HEK293 (cell line): Measurements from ENCODE around the gene CDCP1.

Experiments
- CTCF ChIA-PET: fragments of 350-600 bp; formaldehyde crosslinking; extraction: SDS; loops from one replicate; lab custom pipeline; 2021; ENCODE audit warnings: antibody characterized with exemption; lab: Yijun Ruan, JAX
- POLR2A ChIA-PET: fragments of 300-600 bp; formaldehyde crosslinking; extraction: SDS; loops from one replicate; lab custom pipeline; 2020; ENCODE audit warnings: antibody characterized with exemption, inconsistent platforms; lab: Yijun Ruan, JAX
- H3K27ac ChIP-seq: fragments of 200-500 bp; sonication (Bioruptor generic); 2 replicates; pipeline ENCODE4 v1.5.1; 2014; ENCODE audit warnings: low read depth, low read length, control low read depth, inconsistent platforms; ENCODE audit errors: extremely low read depth
- H3K36me3 ChIP-seq, 2 experiments: fragments of 200-500 bp in 1 of 2; sonication (Bioruptor generic) in 1 of 2; 1 replicate in 1 of 2; 2 replicates in 1 of 2; pipeline ENCODE4 v1.5.1; 2014 to 2017; ENCODE audit warnings: inconsistent platforms in 2 of 2, low read length in 2 of 2; ENCODE audit not compliant: control insufficient read depth in 2 of 2, insufficient read depth in 1 of 2
- H3K4me1 ChIP-seq: fragments of 200-500 bp; sonication (Bioruptor generic); 2 replicates; pipeline ENCODE4 v1.5.1; 2014; ENCODE audit warnings: mild to moderate bottlenecking, low read length, inconsistent platforms; ENCODE audit not compliant: control insufficient read depth, insufficient read depth
- H3K4me3 ChIP-seq: 2 replicates; pipeline ENCODE4 v1.5.1; 2011; ENCODE audit warnings: low read depth, mild to moderate bottlenecking, control low read depth, low read length, moderate library complexity
- H3K9me3 ChIP-seq: fragments of 200-500 bp; sonication (Bioruptor generic); 2 replicates; pipeline ENCODE4 v1.5.1; 2014; ENCODE audit warnings: low read depth, low read length, inconsistent platforms; ENCODE audit not compliant: control insufficient read depth, insufficient read depth
- MZF1 ChIP-seq: fragments of 450-650 bp; formaldehyde crosslinking; IDR thresholded peaks from 2 replicates; pipeline ENCODE4 v1.5.1; 2017; ENCODE audit warnings: missing biosample characterization, missing genetic modification characterization, borderline replicate concordance
- PRDM1 ChIP-seq: fragments of 450-650 bp; formaldehyde crosslinking; IDR thresholded peaks from 2 replicates; pipeline ENCODE4; 2016; ENCODE audit warnings: missing biosample characterization, missing genetic modification characterization
- YY2 ChIP-seq: fragments of 450-650 bp; formaldehyde crosslinking; IDR thresholded peaks from 2 replicates; pipeline ENCODE4 v1.5.1; 2016; ENCODE audit warnings: missing biosample characterization, missing genetic modification characterization
- ZFP69B ChIP-seq: fragments of 450-650 bp; formaldehyde crosslinking; IDR thresholded peaks from 2 replicates; pipeline ENCODE4 v1.5.1; 2016; ENCODE audit warnings: missing biosample characterization, missing genetic modification characterization
- ZNF140 ChIP-seq: fragments of 450-650 bp; formaldehyde crosslinking; IDR thresholded peaks from 2 replicates; pipeline ENCODE4 v1.5.1; 2016; ENCODE audit warnings: missing biosample characterization, missing genetic modification characterization
- ZNF24 ChIP-seq: fragments of 450-650 bp; formaldehyde crosslinking; IDR thresholded peaks from 2 replicates; pipeline ENCODE4 v1.5.1; 2016; ENCODE audit warnings: missing biosample characterization, missing genetic modification characterization
- ZNF274 ChIP-seq, 2 experiments: fragments of 200-500 bp in 1 of 2; fragments of 450-650 bp in 1 of 2; sonication (Bioruptor generic) in 1 of 2; formaldehyde crosslinking in 1 of 2; IDR thresholded peaks; 2 replicates each; pipeline versions ENCODE4 v1.5.1 to v1.6.1; 2014 to 2016; ENCODE audit warnings: borderline replicate concordance in 1 of 2, inconsistent platforms in 1 of 2, low read length in 1 of 2, missing biosample characterization in 1 of 2, missing genetic modification characterization in 1 of 2
- ZNF416 ChIP-seq: fragments of 450-650 bp; formaldehyde crosslinking; IDR thresholded peaks from 2 replicates; pipeline ENCODE4 v1.5.1; 2016; ENCODE audit warnings: missing biosample characterization, missing genetic modification characterization
- ZNF600 ChIP-seq: fragments of 450-650 bp; formaldehyde crosslinking; IDR thresholded peaks from 2 replicates; pipeline ENCODE4 v1.5.1; 2016; ENCODE audit warnings: missing biosample characterization, missing genetic modification characterization
- TF ChIP-seq, protein P1 (sequence below): fragments of 450-650 bp; formaldehyde crosslinking; IDR thresholded peaks from 2 replicates; pipeline ENCODE4 v1.5.1; 2016; ENCODE audit warnings: missing biosample characterization, missing genetic modification characterization
- TF ChIP-seq, protein P2 (sequence below): fragments of 450-650 bp; formaldehyde crosslinking; IDR thresholded peaks from 2 replicates; pipeline ENCODE4 v1.5.1; 2017; ENCODE audit warnings: missing biosample characterization, missing genetic modification characterization
- TF ChIP-seq, protein P3 (sequence below): fragments of 450-650 bp; formaldehyde crosslinking; IDR thresholded peaks from 2 replicates; pipeline ENCODE4 v1.5.1; 2016; ENCODE audit warnings: missing biosample characterization, missing genetic modification characterization
- TF ChIP-seq, protein P4 (sequence below): fragments of 450-650 bp; formaldehyde crosslinking; IDR thresholded peaks from 2 replicates; pipeline ENCODE4 v1.5.1; 2017; ENCODE audit warnings: missing biosample characterization, missing genetic modification characterization
- TF ChIP-seq, protein P5 (sequence below): fragments of 450-650 bp; formaldehyde crosslinking; IDR thresholded peaks from 2 replicates; pipeline ENCODE4 v1.5.1; 2016; ENCODE audit warnings: missing biosample characterization, missing genetic modification characterization
- TF ChIP-seq, protein P6 (sequence below): fragments of 450-650 bp; formaldehyde crosslinking; IDR thresholded peaks from 2 replicates; pipeline ENCODE4 v1.5.1; 2016; ENCODE audit warnings: missing biosample characterization, missing genetic modification characterization, low read depth

Gene CDCP1

DNA sequence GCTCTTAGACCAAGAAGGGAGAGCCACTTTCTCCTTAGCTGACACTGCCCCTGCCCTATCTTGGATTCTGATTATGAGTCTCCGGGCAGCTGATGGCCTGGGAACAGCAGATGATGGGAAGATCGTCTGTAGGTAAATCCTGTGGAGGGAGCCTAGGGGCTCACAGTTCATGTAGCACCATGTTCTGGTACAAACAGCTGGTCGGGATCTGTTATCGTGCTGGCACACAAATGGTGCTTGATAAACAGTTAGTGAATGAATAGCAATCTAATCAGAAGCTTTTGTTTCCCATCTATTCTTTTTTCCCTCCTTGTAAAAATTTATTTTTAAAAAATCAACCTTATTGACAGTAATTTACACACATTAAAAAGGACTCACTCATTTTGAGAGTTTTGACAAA is 26.8 kb downstream of the CDCP1 start (continued):
- no peak for TF ChIP-seq ZNF274 (IDR thresholded peaks at IDR 0.05; ENCODE audit: low read length)
- TF ChIP-seq ZNF274 (tag by site-specific recombination; IDR thresholded peaks at IDR 0.05; ENCODE audit: borderline replicate concordance), result no peak
- TF ChIP-seq, protein P1, sequence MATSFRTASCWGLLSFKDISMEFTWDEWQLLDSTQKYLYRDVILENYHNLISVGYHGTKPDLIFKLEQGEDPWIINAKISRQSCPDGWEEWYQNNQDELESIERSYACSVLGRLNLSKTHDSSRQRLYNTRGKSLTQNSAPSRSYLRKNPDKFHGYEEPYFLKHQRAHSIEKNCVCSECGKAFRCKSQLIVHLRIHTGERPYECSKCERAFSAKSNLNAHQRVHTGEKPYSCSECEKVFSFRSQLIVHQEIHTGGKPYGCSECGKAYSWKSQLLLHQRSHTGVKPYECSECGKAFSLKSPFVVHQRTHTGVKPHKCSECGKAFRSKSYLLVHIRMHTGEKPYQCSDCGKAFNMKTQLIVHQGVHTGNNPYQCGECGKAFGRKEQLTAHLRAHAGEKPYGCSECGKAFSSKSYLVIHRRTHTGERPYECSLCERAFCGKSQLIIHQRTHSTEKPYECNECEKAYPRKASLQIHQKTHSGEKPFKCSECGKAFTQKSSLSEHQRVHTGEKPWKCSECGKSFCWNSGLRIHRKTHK, result no peak

DNA sequence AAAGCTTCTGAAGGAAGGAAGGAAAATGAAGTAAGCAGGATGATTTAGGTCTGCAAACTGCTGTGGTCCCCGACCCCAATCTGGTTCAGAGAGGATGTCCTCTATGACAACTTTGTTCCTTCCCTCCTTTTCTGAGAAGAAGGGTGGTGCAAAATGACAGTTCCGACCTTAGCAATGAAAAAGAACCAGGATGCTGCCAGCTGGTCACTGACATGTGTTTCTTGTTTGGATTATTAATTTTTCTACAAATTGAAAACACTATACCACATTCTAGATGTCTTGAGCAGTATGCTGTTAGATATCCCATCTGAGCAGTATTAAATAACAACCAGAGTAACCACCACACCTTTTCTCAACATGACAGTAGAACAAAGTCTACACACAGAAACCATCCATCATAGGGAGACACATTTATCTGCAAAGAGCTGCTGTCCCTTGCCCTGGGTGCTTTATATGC is 27.5 kb downstream of the CDCP1 start:
- no peaks in the 10 kb centered on the region for H3K36me3 ChIP-seq
- ChIA-PET CTCF (no interaction called here), POLR2A (no interaction called here)
- H3K9me3 ChIP-seq, result no peaks in the 10 kb centered on the region
- H3K27ac ChIP-seq, result no peak overlapping the region
- no peak for TF ChIP-seq ZNF24 (tag by site-specific recombination)
- TF ChIP-seq, protein P2, sequence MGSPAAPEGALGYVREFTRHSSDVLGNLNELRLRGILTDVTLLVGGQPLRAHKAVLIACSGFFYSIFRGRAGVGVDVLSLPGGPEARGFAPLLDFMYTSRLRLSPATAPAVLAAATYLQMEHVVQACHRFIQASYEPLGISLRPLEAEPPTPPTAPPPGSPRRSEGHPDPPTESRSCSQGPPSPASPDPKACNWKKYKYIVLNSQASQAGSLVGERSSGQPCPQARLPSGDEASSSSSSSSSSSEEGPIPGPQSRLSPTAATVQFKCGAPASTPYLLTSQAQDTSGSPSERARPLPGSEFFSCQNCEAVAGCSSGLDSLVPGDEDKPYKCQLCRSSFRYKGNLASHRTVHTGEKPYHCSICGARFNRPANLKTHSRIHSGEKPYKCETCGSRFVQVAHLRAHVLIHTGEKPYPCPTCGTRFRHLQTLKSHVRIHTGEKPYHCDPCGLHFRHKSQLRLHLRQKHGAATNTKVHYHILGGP (tag by site-specific recombination), result no peak
- no peak for TF ChIP-seq PRDM1 (tag by site-specific recombination)
- TF ChIP-seq MZF1 (tag by site-specific recombination), result no peak
- TF ChIP-seq ZNF416 (tag by site-specific recombination), result no peak
- no peak for TF ChIP-seq ZFP69B (tag by site-specific recombination)
- no peak for TF ChIP-seq YY2 (tag by site-specific recombination)
- TF ChIP-seq, protein P3, sequence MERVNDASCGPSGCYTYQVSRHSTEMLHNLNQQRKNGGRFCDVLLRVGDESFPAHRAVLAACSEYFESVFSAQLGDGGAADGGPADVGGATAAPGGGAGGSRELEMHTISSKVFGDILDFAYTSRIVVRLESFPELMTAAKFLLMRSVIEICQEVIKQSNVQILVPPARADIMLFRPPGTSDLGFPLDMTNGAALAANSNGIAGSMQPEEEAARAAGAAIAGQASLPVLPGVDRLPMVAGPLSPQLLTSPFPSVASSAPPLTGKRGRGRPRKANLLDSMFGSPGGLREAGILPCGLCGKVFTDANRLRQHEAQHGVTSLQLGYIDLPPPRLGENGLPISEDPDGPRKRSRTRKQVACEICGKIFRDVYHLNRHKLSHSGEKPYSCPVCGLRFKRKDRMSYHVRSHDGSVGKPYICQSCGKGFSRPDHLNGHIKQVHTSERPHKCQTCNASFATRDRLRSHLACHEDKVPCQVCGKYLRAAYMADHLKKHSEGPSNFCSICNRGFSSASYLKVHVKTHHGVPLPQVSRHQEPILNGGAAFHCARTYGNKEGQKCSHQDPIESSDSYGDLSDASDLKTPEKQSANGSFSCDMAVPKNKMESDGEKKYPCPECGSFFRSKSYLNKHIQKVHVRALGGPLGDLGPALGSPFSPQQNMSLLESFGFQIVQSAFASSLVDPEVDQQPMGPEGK, result no peak
- TF ChIP-seq, protein P4, sequence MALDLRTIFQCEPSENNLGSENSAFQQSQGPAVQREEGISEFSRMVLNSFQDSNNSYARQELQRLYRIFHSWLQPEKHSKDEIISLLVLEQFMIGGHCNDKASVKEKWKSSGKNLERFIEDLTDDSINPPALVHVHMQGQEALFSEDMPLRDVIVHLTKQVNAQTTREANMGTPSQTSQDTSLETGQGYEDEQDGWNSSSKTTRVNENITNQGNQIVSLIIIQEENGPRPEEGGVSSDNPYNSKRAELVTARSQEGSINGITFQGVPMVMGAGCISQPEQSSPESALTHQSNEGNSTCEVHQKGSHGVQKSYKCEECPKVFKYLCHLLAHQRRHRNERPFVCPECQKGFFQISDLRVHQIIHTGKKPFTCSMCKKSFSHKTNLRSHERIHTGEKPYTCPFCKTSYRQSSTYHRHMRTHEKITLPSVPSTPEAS, result no peak
- no peak for TF ChIP-seq ZNF140 (tag by site-specific recombination)
- TF ChIP-seq ZNF600 (tag by site-specific recombination), result no peak
- TF ChIP-seq, protein P5, sequence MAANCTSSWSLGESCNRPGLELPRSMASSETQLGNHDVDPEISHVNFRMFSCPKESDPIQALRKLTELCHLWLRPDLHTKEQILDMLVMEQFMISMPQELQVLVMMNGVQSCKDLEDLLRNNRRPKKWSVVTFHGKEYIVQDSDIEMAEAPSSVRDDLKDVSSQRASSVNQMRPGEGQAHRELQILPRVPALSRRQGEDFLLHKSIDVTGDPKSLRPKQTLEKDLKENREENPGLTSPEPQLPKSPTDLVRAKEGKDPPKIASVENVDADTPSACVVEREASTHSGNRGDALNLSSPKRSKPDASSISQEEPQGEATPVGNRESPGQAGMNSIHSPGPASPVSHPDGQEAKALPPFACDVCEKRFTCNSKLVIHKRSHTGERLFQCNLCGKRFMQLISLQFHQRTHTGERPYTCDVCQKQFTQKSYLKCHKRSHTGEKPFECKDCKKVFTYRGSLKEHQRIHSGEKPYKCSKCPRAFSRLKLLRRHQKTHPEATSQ (tag by site-specific recombination), result no peak
- TF ChIP-seq, protein P6, sequence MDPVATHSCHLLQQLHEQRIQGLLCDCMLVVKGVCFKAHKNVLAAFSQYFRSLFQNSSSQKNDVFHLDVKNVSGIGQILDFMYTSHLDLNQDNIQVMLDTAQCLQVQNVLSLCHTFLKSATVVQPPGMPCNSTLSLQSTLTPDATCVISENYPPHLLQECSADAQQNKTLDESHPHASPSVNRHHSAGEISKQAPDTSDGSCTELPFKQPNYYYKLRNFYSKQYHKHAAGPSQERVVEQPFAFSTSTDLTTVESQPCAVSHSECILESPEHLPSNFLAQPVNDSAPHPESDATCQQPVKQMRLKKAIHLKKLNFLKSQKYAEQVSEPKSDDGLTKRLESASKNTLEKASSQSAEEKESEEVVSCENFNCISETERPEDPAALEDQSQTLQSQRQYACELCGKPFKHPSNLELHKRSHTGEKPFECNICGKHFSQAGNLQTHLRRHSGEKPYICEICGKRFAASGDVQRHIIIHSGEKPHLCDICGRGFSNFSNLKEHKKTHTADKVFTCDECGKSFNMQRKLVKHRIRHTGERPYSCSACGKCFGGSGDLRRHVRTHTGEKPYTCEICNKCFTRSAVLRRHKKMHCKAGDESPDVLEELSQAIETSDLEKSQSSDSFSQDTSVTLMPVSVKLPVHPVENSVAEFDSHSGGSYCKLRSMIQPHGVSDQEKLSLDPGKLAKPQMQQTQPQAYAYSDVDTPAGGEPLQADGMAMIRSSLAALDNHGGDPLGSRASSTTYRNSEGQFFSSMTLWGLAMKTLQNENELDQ (tag by site-specific recombination), result no peak
- no peak overlapping the region for H3K4me3 ChIP-seq
- H3K4me1 ChIP-seq, result no peaks in the 10 kb centered on the region
